Osteoblast (primary cell): ENCODE results near the gene PASK. TPM values are rescaled to one million over a fixed set of nuclear protein-coding genes. Genes with fewer than 3 reads are reported as not detected.

Experiments used
- DNase-seq: peaks from one replicate; pipeline ENCODE4 v3.0.0; 2011; ENCODE audit warnings: low spot score, mixed read lengths; ENCODE audit not compliant: insufficient read length; ENCODE audit errors: missing footprints
- H2AFZ ChIP-seq: 2 replicates; pipeline ENCODE4 v1.6.0; 2011; ENCODE audit warnings: mild to moderate bottlenecking, low read length
- H3K27ac ChIP-seq: 2 replicates; pipeline ENCODE4 v1.5.1; 2011; ENCODE audit warnings: mild to moderate bottlenecking, low read depth, low read length, moderate library complexity
- H3K27me3 ChIP-seq: 2 replicates; pipeline ENCODE4 v1.6.0; 2012; ENCODE audit warnings: mild to moderate bottlenecking, control low read depth, inconsistent platforms, low read length, moderate library complexity; ENCODE audit not compliant: insufficient read depth
- H3K36me3 ChIP-seq: 2 replicates; pipeline ENCODE4 v1.5.1; 2011; ENCODE audit warnings: mild to moderate bottlenecking, low read length, control low read depth, moderate library complexity; ENCODE audit not compliant: insufficient read depth
- H3K4me1 ChIP-seq: 2 replicates; pipeline ENCODE4 v1.5.1; 2011; ENCODE audit warnings: mild to moderate bottlenecking, low read length, control low read depth, moderate library complexity; ENCODE audit not compliant: insufficient read depth
- H3K4me2 ChIP-seq: 2 replicates; pipeline ENCODE4 v1.6.0; 2011; ENCODE audit warnings: mild to moderate bottlenecking, low read length; ENCODE audit not compliant: insufficient read depth
- H3K4me3 ChIP-seq: fragments of 200-600 bp; sonication (generic); 3 replicates; pipeline ENCODE4 v1.5.1; 2012; ENCODE audit warnings: mild to moderate bottlenecking, low read length, inconsistent platforms; ENCODE audit not compliant: insufficient read depth
- H3K79me2 ChIP-seq: 2 replicates; pipeline ENCODE4 v1.6.0; 2012; ENCODE audit warnings: mild to moderate bottlenecking, low read length, control low read depth, inconsistent platforms; ENCODE audit not compliant: insufficient read depth
- H3K9me3 ChIP-seq: 2 replicates; pipeline ENCODE4 v1.5.1; 2011; ENCODE audit warnings: low read depth, low read length, control low read depth
- H4K20me1 ChIP-seq: 2 replicates; pipeline ENCODE4 v1.6.0; 2012; ENCODE audit warnings: mild to moderate bottlenecking, low read length, control low read depth; ENCODE audit not compliant: insufficient read depth
- CTCF ChIP-seq: IDR thresholded peaks from 2 replicates; pipeline ENCODE4 v1.5.1; 2011; ENCODE audit warnings: mild to moderate bottlenecking, low read depth, low read length, moderate library complexity; ENCODE audit errors: extremely low read depth
- total RNA-seq: library from RNA; depleted of rRNA; stranded (reverse); fragments of >200 nt; gene quantifications from 2 replicates; pipeline ENCODE4 v1.2.3, GENCODE V29; 2012

PASK gene
- total RNA-seq, 1 donor, result 5.8 TPM

GRCh38 chr2:241134711-241135110, 14.6 kb downstream of the PASK start:
- Histone ChIP-seq H3K27ac (no peak overlapping the region), H4K20me1 (no peaks in the 10 kb centered on the region), H3K4me1 (no peaks in the 10 kb centered on the region), H3K36me3 (no peaks in the 10 kb centered on the region), H3K27me3 (no peaks in the 10 kb centered on the region), H3K4me2 (no peak overlapping the region), H3K4me3 (no peak overlapping the region), H3K79me2 (no peaks in the 10 kb centered on the region), H2AFZ (no peak overlapping the region), H3K9me3 (no peaks in the 10 kb centered on the region)
- TF ChIP-seq CTCF, result no peak
- peak; percentile 65 for DNase-seq

- no peaks in the 10 kb centered on the region for H4K20me1 ChIP-seq
- no peaks in the 10 kb centered on the region for H3K79me2 ChIP-seq
- no peaks in the 10 kb centered on the region for H3K27me3 ChIP-seq
- no peak overlapping the region for H3K27ac ChIP-seq
- H3K4me2 ChIP-seq, result no peak overlapping the region
- no peak overlapping the region for H3K4me3 ChIP-seq
- no peak for TF ChIP-seq CTCF
- H3K36me3 ChIP-seq, result no peaks in the 10 kb centered on the region
- DNase-seq, result peak; percentile 77
- H2AFZ ChIP-seq, result no peak overlapping the region
- no peaks in the 10 kb centered on the region for H3K4me1 ChIP-seq
- H3K9me3 ChIP-seq, result no peaks in the 10 kb centered on the region
Measured at GRCh38 chr2:241133436-241133820, 15.8 kb downstream of the PASK start.

DNA sequence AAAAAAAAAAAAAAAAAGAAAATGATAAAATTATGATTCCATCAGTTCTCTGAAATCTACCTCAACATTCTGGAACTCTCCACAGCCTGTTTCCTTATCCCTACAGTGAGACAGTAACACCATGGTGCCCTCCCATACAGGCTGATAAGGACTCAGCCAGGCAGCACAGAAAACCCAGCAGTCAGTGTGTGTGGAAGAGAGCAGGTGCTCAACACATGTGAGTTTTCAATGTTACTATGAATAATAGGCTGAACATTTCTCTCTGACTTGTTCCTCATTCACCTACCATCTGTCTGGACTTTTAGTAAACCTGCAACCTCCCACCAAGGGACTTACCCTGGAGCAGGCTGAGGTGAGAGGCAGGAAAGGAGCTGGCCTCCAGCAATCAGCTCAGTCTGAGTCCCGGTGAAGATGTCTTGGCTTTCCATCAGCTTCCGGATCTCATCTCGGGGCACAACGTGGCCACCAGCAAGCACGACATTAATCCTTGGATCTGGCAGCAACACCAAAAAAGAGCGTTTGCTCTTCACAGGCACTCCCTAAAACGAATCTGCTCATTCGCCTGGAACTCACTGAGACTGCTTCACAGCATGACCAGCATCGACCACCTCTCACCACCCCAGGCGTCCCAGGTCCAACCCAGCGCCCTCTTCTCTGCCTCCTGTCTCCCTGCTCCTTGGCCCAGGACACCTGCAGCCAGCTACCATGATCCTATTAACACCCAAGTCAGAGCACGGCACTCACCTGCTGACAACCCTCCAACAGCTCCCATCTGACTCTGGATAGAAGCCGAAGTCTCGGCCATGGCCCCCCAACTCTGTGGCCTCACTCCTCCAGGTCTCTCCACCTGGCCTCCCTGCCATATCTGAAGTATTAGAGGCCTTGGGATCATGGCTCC, 16.5 kb downstream of the PASK start:
- H3K36me3 ChIP-seq, result no peaks in the 10 kb centered on the region
- H2AFZ ChIP-seq, result no peak overlapping the region
- no peaks in the 10 kb centered on the region for H4K20me1 ChIP-seq
- H3K27me3 ChIP-seq, result no peaks in the 10 kb centered on the region
- no peaks in the 10 kb centered on the region for H3K79me2 ChIP-seq
- no peaks in the 10 kb centered on the region for H3K9me3 ChIP-seq
- H3K27ac ChIP-seq, result no peak overlapping the region
- H3K4me1 ChIP-seq, result no peaks in the 10 kb centered on the region
- no peak overlapping the region for H3K4me3 ChIP-seq
- DNase-seq, result peak; percentile 48
- TF ChIP-seq CTCF, result no peak
- H3K4me2 ChIP-seq, result no peak overlapping the region

- TF ChIP-seq CTCF, result no peak
- no peak for DNase-seq
Measured at GRCh38 chr2:241131531-241131930, 17.7 kb downstream of the PASK start.

More at GRCh38 chr2:241131531-241131930, 17.7 kb downstream of the PASK start:
- Histone ChIP-seq H3K27me3 (no peaks in the 10 kb centered on the region), H3K36me3 (no peaks in the 10 kb centered on the region), H2AFZ (no peak overlapping the region), H3K9me3 (no peaks in the 10 kb centered on the region), H3K4me1 (no peaks in the 10 kb centered on the region), H4K20me1 (no peaks in the 10 kb centered on the region), H3K79me2 (no peaks in the 10 kb centered on the region), H3K4me2 (no peak overlapping the region), H3K4me3 (no peak overlapping the region), H3K27ac (no peak overlapping the region)
